IMR-90 (cell line): Measurements from ENCODE around the gene PADI2. TPM values are rescaled to one million over a fixed set of nuclear protein-coding genes. Genes with fewer than 3 reads are reported as not detected.

Experiments
- ATAC-seq: fragments of 200-7000 bp; cut with Tn5 transposase; 2 replicates; pipeline ENCODE4 v1.9.1; 2020; ENCODE audit warnings: low read depth, mild to moderate bottlenecking, moderate library complexity
- BruUV-seq: library from RNA; stranded (reverse); fragments of 400-500 nt; replicated peaks from 2 replicates; lab custom pipeline; 2021; lab: Mats Ljungman, UMichigan
- CTCF ChIA-PET: fragments of 300-600 bp; formaldehyde crosslinking; extraction: SDS; loops from one replicate; lab custom pipeline; 2021; ENCODE audit warnings: antibody characterized with exemption; lab: Yijun Ruan, JAX
- POLR2A ChIA-PET: fragments of 300-600 bp; sonication (Branson Sonifier 250); formaldehyde crosslinking; loops from one replicate; lab custom pipeline; 2022; ENCODE audit warnings: antibody characterized with exemption; ENCODE audit not compliant: unreplicated experiment; lab: Charles Lee
- DNase-seq: peaks from one replicate; pipeline ENCODE4 v3.0.0; 2013
- H2AFZ ChIP-seq: replicated peaks from 2 replicates; pipeline ENCODE3; 2013; ENCODE audit warnings: low read length, mild to moderate bottlenecking; ENCODE audit not compliant: poor library complexity
- H2AK5ac ChIP-seq: 2 replicates; pipeline ENCODE4 v1.6.1; 2013; ENCODE audit warnings: low read depth, low read length, inconsistent platforms
- H2AK9ac ChIP-seq: replicated peaks from 2 replicates; pipeline ENCODE3; 2013; ENCODE audit warnings: mild to moderate bottlenecking, low read depth, low read length, moderate library complexity; ENCODE audit not compliant: poor library complexity
- H2BK120ac ChIP-seq: 2 replicates; pipeline ENCODE4 v1.6.1; 2013; ENCODE audit warnings: low read depth, low read length, inconsistent platforms
- H2BK15ac ChIP-seq: 3 replicates; pipeline ENCODE4 v1.6.1; 2013; ENCODE audit warnings: low read depth, low read length, inconsistent platforms
- H2BK20ac ChIP-seq: 2 replicates; pipeline ENCODE4 v1.6.1; 2013; ENCODE audit warnings: low read depth, mild to moderate bottlenecking, inconsistent platforms, low read length, moderate library complexity
- H2BK5ac ChIP-seq: 2 replicates; pipeline ENCODE4 v1.6.1; 2013; ENCODE audit warnings: mild to moderate bottlenecking, low read depth, low read length, inconsistent platforms; ENCODE audit not compliant: poor library complexity, severe bottlenecking
- H3K14ac ChIP-seq: replicated peaks from 2 replicates; pipeline ENCODE4 v1.6.1; 2013; ENCODE audit warnings: low read depth, low read length, inconsistent platforms
- H3K18ac ChIP-seq: 2 replicates; pipeline ENCODE4 v1.6.1; 2013; ENCODE audit warnings: low read depth, low read length, control low read depth
- H3K23ac ChIP-seq: 2 replicates; pipeline ENCODE4 v1.6.1; 2013; ENCODE audit warnings: low read depth, low read length, inconsistent platforms
- H3K27ac ChIP-seq: 2 replicates; pipeline ENCODE4 v1.5.1; 2013; ENCODE audit warnings: mild to moderate bottlenecking, control low read depth, low read length; ENCODE audit not compliant: insufficient read depth
- H3K27me3 ChIP-seq: 2 replicates; pipeline ENCODE4 v1.6.1; 2013; ENCODE audit warnings: low read length; ENCODE audit not compliant: control insufficient read depth, insufficient read depth
- H3K36me3 ChIP-seq: 2 replicates; pipeline ENCODE4 v1.6.1; 2013; ENCODE audit warnings: low read length, mixed read lengths; ENCODE audit not compliant: control insufficient read depth, insufficient read depth
- H3K4ac ChIP-seq: 2 replicates; pipeline ENCODE4 v1.6.1; 2013; ENCODE audit warnings: low read depth, low read length, inconsistent platforms
- H3K4me1 ChIP-seq: 2 replicates; pipeline ENCODE4 v1.6.1; 2013; ENCODE audit warnings: low read length, mixed read lengths; ENCODE audit not compliant: control insufficient read depth, insufficient read depth
- H3K4me2 ChIP-seq: 2 replicates; pipeline ENCODE4 v1.6.1; 2013; ENCODE audit warnings: low read depth, mild to moderate bottlenecking, control low read depth, low read length, moderate library complexity
- H3K4me3 ChIP-seq: 2 replicates; pipeline ENCODE4 v1.5.1; 2013; ENCODE audit warnings: low read depth, mild to moderate bottlenecking, control low read depth, low read length, moderate library complexity; ENCODE audit not compliant: insufficient read depth
- H3K56ac ChIP-seq: 2 replicates; pipeline ENCODE4 v1.6.1; 2013; ENCODE audit warnings: low read length, inconsistent platforms; ENCODE audit not compliant: insufficient read depth; ENCODE audit errors: extremely low read depth
- H3K79me1 ChIP-seq, 2 experiments: 2 replicates each; pipeline ENCODE4 v1.6.1; 2013; ENCODE audit warnings: low read length in 2 of 2, inconsistent platforms in 1 of 2, low read depth in 1 of 2
- H3K9ac ChIP-seq: 2 replicates; pipeline ENCODE4 v1.6.1; 2013; ENCODE audit warnings: low read depth, low read length, control low read depth
- H3K9me1 ChIP-seq: 2 replicates; pipeline ENCODE4 v1.6.1; 2013; ENCODE audit warnings: low read length, inconsistent platforms; ENCODE audit not compliant: insufficient read depth
- H3K9me3 ChIP-seq: 2 replicates; pipeline ENCODE4 v1.6.1; 2013; ENCODE audit warnings: low read length; ENCODE audit not compliant: control insufficient read depth, insufficient read depth
- H4K20me1 ChIP-seq: 2 replicates; pipeline ENCODE4 v1.6.1; 2013; ENCODE audit warnings: low read length, inconsistent platforms; ENCODE audit not compliant: insufficient read depth
- H4K5ac ChIP-seq: 2 replicates; pipeline ENCODE4 v1.6.1; 2013; ENCODE audit warnings: mild to moderate bottlenecking, low read depth, low read length, control low read depth
- H4K8ac ChIP-seq, 2 experiments: 2 replicates each; pipeline ENCODE4 v1.6.1; 2013; ENCODE audit warnings: low read depth in 2 of 2, low read length in 2 of 2, control low read depth in 1 of 2, inconsistent platforms in 1 of 2
- H4K91ac ChIP-seq: 2 replicates; pipeline ENCODE4 v1.6.1; 2013; ENCODE audit warnings: low read depth, low read length, inconsistent platforms; ENCODE audit not compliant: insufficient read depth
- CEBPB ChIP-seq: IDR thresholded peaks from 2 replicates; pipeline ENCODE4 v1.6.1; 2012; ENCODE audit warnings: low read depth, low read length, improper control_type of control experiment
- CHD1 ChIP-seq: IDR thresholded peaks from 2 replicates; pipeline ENCODE4 v1.6.1; 2012; ENCODE audit warnings: low read depth, low read length, improper control_type of control experiment
- FOS ChIP-seq: fragments of 150-350 bp; IDR thresholded peaks from 2 replicates; pipeline ENCODE4 v1.6.1; 2016; ENCODE audit warnings: low read depth, low read length
- MAFK ChIP-seq: IDR thresholded peaks from 2 replicates; pipeline ENCODE4 v1.6.1; 2012; ENCODE audit warnings: low read depth, low read length, improper control_type of control experiment
- MAZ ChIP-seq: IDR thresholded peaks from 2 replicates; pipeline ENCODE4 v1.6.1; 2012; ENCODE audit warnings: low read depth, mild to moderate bottlenecking, low read length, improper control_type of control experiment, moderate library complexity, borderline replicate concordance
- MXI1 ChIP-seq: IDR thresholded peaks from 2 replicates; pipeline ENCODE4 v1.6.1; 2012; ENCODE audit warnings: low read depth, mild to moderate bottlenecking, low read length, moderate library complexity, borderline replicate concordance
- NFE2L2 ChIP-seq: fragments of 150-350 bp; IDR thresholded peaks from 2 replicates; pipeline ENCODE4 v1.6.1; 2016; ENCODE audit warnings: low read depth, mild to moderate bottlenecking, low read length
- RAD21 ChIP-seq: IDR thresholded peaks from 2 replicates; pipeline ENCODE4 v1.6.1; 2012; ENCODE audit warnings: low read length, improper control_type of control experiment
- RCOR1 ChIP-seq: IDR thresholded peaks from 2 replicates; pipeline ENCODE4 v1.6.1; 2012; ENCODE audit warnings: mild to moderate bottlenecking, low read length, improper control_type of control experiment; ENCODE audit not compliant: insufficient replicate concordance
- RFX5 ChIP-seq: IDR thresholded peaks from 2 replicates; pipeline ENCODE4 v1.8.0; 2012; ENCODE audit warnings: low read depth, mild to moderate bottlenecking, low read length, moderate library complexity
- WGBS, 2 experiments: methylation state at CpG; one replicate each; pipeline versions ENCODE4 v1.1.5 to v1.1.7; 2013; ENCODE audit warnings: missing lambda C conversion rate in 2 of 2; ENCODE audit not compliant: insufficient read length in 1 of 2; ENCODE audit errors: extremely low coverage in 2 of 2; 5-methylcytosine and 5-hydroxymethylcytosine counted together
- dilution Hi-C: fragments of 300-500 bp; cut with HindIII; formaldehyde crosslinking; loops from one replicate; pipeline ENCODE4 v1.14.3; 2018; ENCODE audit warnings: low sequenced_read_pairs; ENCODE audit not compliant: unreplicated experiment
- in situ Hi-C: fragments of 300-500 bp; cut with MboI; formaldehyde crosslinking; loops from 3 replicates; pipeline ENCODE4 v1.14.3; 2019; ENCODE audit warnings: low sequenced_read_pairs, inconsistent platforms, mixed read lengths
- intact Hi-C: fragments of 100-400 bp; cut with micrococcal nuclease; formaldehyde crosslinking; loops from 2 replicates; pipeline ENCODE4 v1.10.0; 2022
- polyA plus RNA-seq, 3 experiments: library from polyadenylated mRNA; depleted of rRNA; stranded (reverse); fragments of >200 nt; gene quantifications; 2 replicates each; pipeline ENCODE4 v1.2.3, GENCODE V29; 2012; ENCODE audit warnings: low replicate concordance in 1 of 3
- total RNA-seq: library from RNA; depleted of rRNA; stranded (reverse); fragments of >200 nt; gene quantifications from 2 replicates; pipeline ENCODE4 v1.2.3, GENCODE V29; 2012
- TF ChIP-seq, protein P1 (sequence below): conservative IDR thresholded peaks from 2 replicates; pipeline ENCODE4 v1.5.1; 2012; ENCODE audit warnings: mild to moderate bottlenecking, low read depth, low read length, improper control_type of control experiment
- TF ChIP-seq, protein P2 (sequence below): fragments of 150-350 bp; IDR thresholded peaks from 2 replicates; pipeline ENCODE4 v1.6.1; 2017; ENCODE audit warnings: mild to moderate bottlenecking, antibody characterized with exemption, low read length, low read depth
- TF ChIP-seq, protein P3 (sequence below): fragments of 150-350 bp; IDR thresholded peaks from 2 replicates; pipeline ENCODE4 v1.6.1; 2016; ENCODE audit warnings: low read depth, mild to moderate bottlenecking, low read length, moderate library complexity, borderline replicate concordance

The PADI2 gene
- total and polyA plus RNA-seq, 2 of the 4 experiments (the other 2 are of a cell fraction), result not detected

DNA sequence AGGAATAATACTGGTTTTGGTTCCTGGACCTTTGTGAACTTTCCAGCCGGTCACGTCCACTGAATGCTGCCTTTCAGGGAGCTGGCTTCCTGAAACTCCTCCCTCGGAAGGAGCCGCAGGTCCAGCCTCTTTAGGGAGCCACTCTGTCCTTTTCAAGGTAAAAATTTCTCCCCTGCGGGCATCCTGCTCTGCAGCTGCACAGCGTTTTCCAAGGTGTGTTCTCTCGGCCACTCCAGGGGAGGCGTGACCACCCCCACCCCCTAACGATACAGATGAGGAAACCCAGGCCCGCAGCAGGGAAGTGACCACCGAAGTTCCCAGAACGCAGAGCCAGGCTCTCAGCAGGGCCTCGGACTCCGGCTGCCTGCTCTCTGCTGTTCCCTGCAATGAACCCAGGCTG lies 21.5 kb downstream of the PADI2 start:
- no peaks in the 10 kb centered on the region for H4K20me1 ChIP-seq
- H2BK20ac ChIP-seq, result no peak overlapping the region
- no peaks in the 10 kb centered on the region for H3K36me3 ChIP-seq
- H3K27ac ChIP-seq, result no peak overlapping the region
- H3K4me1 ChIP-seq, result no peaks in the 10 kb centered on the region; the same call in 1 of the 2 replicates
- no peak overlapping the region for H3K18ac ChIP-seq
- dilution Hi-C loops, result no loop called here
- no peak overlapping the region for H2BK15ac ChIP-seq
- H3K4me3 ChIP-seq, result no peak overlapping the region
- POLR2A ChIA-PET, result no interaction called here
- BruUV-seq, result no TSS peak
- H3K56ac ChIP-seq, result no peak overlapping the region
- DNase-seq (no peak), ATAC-seq (no peak)
- no peak overlapping the region for H2AFZ ChIP-seq
- TF ChIP-seq MXI1 (no peak), RCOR1 (no peak), MAFK (no peak), RAD21 (no peak), MAZ (no peak), FOS (no peak), NFE2L2 (no peak), RFX5 (no peak), CHD1 (no peak), CEBPB (no peak)
- TF ChIP-seq, protein P1, sequence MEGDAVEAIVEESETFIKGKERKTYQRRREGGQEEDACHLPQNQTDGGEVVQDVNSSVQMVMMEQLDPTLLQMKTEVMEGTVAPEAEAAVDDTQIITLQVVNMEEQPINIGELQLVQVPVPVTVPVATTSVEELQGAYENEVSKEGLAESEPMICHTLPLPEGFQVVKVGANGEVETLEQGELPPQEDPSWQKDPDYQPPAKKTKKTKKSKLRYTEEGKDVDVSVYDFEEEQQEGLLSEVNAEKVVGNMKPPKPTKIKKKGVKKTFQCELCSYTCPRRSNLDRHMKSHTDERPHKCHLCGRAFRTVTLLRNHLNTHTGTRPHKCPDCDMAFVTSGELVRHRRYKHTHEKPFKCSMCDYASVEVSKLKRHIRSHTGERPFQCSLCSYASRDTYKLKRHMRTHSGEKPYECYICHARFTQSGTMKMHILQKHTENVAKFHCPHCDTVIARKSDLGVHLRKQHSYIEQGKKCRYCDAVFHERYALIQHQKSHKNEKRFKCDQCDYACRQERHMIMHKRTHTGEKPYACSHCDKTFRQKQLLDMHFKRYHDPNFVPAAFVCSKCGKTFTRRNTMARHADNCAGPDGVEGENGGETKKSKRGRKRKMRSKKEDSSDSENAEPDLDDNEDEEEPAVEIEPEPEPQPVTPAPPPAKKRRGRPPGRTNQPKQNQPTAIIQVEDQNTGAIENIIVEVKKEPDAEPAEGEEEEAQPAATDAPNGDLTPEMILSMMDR, result no peak
- TF ChIP-seq, protein P2, sequence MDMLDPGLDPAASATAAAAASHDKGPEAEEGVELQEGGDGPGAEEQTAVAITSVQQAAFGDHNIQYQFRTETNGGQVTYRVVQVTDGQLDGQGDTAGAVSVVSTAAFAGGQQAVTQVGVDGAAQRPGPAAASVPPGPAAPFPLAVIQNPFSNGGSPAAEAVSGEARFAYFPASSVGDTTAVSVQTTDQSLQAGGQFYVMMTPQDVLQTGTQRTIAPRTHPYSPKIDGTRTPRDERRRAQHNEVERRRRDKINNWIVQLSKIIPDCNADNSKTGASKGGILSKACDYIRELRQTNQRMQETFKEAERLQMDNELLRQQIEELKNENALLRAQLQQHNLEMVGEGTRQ, result no peak
- TF ChIP-seq, protein P3, sequence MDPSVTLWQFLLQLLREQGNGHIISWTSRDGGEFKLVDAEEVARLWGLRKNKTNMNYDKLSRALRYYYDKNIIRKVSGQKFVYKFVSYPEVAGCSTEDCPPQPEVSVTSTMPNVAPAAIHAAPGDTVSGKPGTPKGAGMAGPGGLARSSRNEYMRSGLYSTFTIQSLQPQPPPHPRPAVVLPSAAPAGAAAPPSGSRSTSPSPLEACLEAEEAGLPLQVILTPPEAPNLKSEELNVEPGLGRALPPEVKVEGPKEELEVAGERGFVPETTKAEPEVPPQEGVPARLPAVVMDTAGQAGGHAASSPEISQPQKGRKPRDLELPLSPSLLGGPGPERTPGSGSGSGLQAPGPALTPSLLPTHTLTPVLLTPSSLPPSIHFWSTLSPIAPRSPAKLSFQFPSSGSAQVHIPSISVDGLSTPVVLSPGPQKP, result no peak
- H4K91ac ChIP-seq, result no peak overlapping the region
- H3K4ac ChIP-seq, result no peak overlapping the region
- H3K79me1 ChIP-seq, result no peaks in the 10 kb centered on the region
- H2AK5ac ChIP-seq, result no peak overlapping the region
- no peak overlapping the region for H3K9ac ChIP-seq
- H2BK120ac ChIP-seq, result no peak overlapping the region
- no peaks in the 10 kb centered on the region for H3K9me3 ChIP-seq
- no peak overlapping the region for H4K5ac ChIP-seq
- WGBS, 2 experiments, result 65% methylated on average over 4 of the region's 14 CpGs; no CpG with 5 or more reads in 1 of the 2 experiments
- H3K14ac ChIP-seq, result no peak overlapping the region
- intact Hi-C loops, result no loop called here
- no peaks in the 10 kb centered on the region for H3K9me1 ChIP-seq
- no peak overlapping the region for H2BK5ac ChIP-seq
- in situ Hi-C loops, result no loop called here
- H3K4me2 ChIP-seq, result no peak overlapping the region
- H2AK9ac ChIP-seq, result no peak overlapping the region
- H3K27me3 ChIP-seq, result peaks cover 55% of the 10 kb centered on the region
- no peak overlapping the region for H4K8ac ChIP-seq
- CTCF ChIA-PET, result no interaction called here
- no peak overlapping the region for H3K23ac ChIP-seq
